Measurements from ENCODE around the gene FUOM. TPM values are rescaled to one million over a fixed set of nuclear protein-coding genes. Genes with fewer than 3 reads are reported as not detected.

The FUOM gene
- total and polyA plus RNA-seq, 9 donors: 5.6 to 12.1 (median 8.0) TPM

GRCh38 chr10:133351408-133352318 is 6.2 kb downstream of the FUOM start:
- Histone ChIP-seq H3K9me3 (replicated peaks; ENCODE audit: control insufficient read depth, low read depth, low read length) (no peaks in the 10 kb centered on the region), H3K4me3 (ENCODE audit: low read length) (no peak overlapping the region), H3K27me3 (ENCODE audit: control insufficient read depth, insufficient read depth, low read length) (peaks cover 12% of the 10 kb centered on the region), H3K4me1 (ENCODE audit: control insufficient read depth, insufficient read depth, low read length) (peaks cover 7% of the 10 kb centered on the region), H3K27ac (ENCODE audit: low read length) (no peak overlapping the region), H3K36me3 (ENCODE audit: control insufficient read depth, insufficient read depth, low read length) (no peaks in the 10 kb centered on the region)
- 47% methylated on average over 21 of the region's 24 CpGs for WGBS (ENCODE audit: insufficient coverage)
- no peak for DNase-seq

DNA sequence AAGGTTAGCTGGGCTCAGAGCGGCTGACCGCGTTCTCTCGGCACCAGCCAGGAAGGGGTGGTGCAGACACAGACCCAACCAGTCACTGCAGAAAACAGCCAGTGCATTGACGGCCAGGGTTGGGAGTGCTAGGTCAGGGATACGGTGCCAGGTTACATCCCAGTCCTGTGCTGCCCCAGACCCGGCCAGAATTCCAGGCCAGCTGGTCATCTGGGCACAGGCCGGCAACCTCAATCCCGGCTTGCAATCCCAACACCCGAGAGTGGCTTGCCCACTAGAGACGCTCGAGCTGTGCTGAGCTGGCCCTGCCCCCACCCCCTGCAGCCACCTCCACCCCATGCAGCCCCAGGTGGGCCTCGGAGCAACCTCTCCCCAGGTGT is 6.9 kb downstream of the FUOM start:
- H3K27me3 ChIP-seq (ENCODE audit: control insufficient read depth, insufficient read depth, low read length): peaks cover 16% of the 10 kb centered on the region
- H3K36me3 ChIP-seq (ENCODE audit: control insufficient read depth, insufficient read depth, low read length): no peaks in the 10 kb centered on the region
- WGBS (ENCODE audit: insufficient coverage): 27% methylated on average over 12 of the region's 13 CpGs
- H3K4me3 ChIP-seq (ENCODE audit: low read length): no peak overlapping the region
- H3K4me1 ChIP-seq (ENCODE audit: control insufficient read depth, insufficient read depth, low read length): peaks cover 2% of the 10 kb centered on the region
- H3K9me3 ChIP-seq (replicated peaks; ENCODE audit: control insufficient read depth, low read depth, low read length): no peaks in the 10 kb centered on the region
- DNase-seq: no peak
- H3K27ac ChIP-seq (ENCODE audit: low read length): no peak overlapping the region

DNA sequence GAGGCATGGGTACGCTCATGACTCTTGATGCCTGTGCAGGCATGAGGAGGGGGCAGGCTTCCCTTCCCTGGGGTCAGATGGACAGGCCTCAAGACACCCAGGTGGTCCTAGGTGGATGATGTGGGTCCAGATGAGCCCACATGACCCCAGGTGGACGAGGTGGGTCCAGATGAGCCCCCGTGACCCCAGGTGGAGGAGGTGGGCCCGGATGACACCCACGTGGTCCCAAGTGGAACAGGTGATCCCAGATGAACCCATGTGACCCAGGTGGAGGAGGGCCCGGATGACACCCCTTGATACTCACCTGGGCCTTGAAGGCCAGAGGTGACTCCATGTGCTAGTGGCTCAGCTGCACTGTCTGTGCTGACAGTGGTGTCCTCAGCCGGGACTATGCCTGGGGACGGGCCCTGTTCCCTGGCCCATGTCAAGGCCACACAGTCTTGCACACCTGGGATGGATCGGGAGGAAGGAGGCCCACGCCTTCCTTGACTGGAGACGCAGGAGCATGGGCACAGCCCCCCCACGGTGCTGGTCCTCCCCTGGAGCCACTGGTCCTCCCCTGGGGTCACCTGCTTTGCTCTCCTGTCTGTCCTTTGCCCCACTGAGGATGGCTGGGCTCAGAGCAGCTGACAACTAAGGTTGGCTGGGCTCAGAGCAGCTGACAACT is 7.4 kb downstream of the FUOM start:
- H3K4me1 ChIP-seq (ENCODE audit: control insufficient read depth, insufficient read depth, low read length): no peaks in the 10 kb centered on the region
- no peak overlapping the region for H3K27ac ChIP-seq (ENCODE audit: low read length)
- H3K36me3 ChIP-seq (ENCODE audit: control insufficient read depth, insufficient read depth, low read length): no peaks in the 10 kb centered on the region
- peaks cover 18% of the 10 kb centered on the region for H3K27me3 ChIP-seq (ENCODE audit: control insufficient read depth, insufficient read depth, low read length)
- DNase-seq: no peak
- WGBS (ENCODE audit: insufficient coverage): 71% methylated on average over 12 of the region's 12 CpGs
- no peak overlapping the region for H3K4me3 ChIP-seq (ENCODE audit: low read length)
- H3K9me3 ChIP-seq (replicated peaks; ENCODE audit: control insufficient read depth, low read depth, low read length): no peaks in the 10 kb centered on the region

DNA sequence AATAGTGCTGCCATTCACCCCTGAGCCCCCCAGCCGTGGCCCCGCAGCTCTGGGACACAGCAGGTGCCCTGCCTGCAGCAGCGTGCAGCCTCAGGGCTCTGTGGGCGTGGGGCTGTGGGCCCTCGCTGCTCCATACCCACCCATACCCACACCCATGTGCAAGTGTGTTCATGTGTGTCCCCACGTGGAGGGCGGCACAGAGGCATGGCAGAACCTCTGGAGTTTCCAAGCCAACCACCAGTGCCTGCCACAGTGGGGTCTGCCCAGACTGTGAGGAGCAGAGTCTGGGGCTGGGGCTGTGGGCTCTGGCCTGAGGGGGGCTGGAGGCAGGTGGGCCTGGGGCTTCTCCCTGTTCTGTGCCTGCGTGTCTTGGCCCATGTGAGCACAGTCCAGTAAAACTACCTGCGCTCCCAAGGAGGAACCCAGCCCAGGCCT is 8.2 kb downstream of the FUOM start:
- 64% methylated on average over 4 of the region's 9 CpGs for WGBS (ENCODE audit: insufficient coverage)
- no peak for DNase-seq
- no peaks in the 10 kb centered on the region for H3K9me3 ChIP-seq (replicated peaks; ENCODE audit: control insufficient read depth, low read depth, low read length)
- no peaks in the 10 kb centered on the region for H3K4me1 ChIP-seq (ENCODE audit: control insufficient read depth, insufficient read depth, low read length)
- H3K4me3 ChIP-seq (ENCODE audit: low read length): no peak overlapping the region
- H3K36me3 ChIP-seq (ENCODE audit: control insufficient read depth, insufficient read depth, low read length): no peaks in the 10 kb centered on the region
- H3K27ac ChIP-seq (ENCODE audit: low read length): no peak overlapping the region
- peaks cover 25% of the 10 kb centered on the region for H3K27me3 ChIP-seq (ENCODE audit: control insufficient read depth, insufficient read depth, low read length)

DNA sequence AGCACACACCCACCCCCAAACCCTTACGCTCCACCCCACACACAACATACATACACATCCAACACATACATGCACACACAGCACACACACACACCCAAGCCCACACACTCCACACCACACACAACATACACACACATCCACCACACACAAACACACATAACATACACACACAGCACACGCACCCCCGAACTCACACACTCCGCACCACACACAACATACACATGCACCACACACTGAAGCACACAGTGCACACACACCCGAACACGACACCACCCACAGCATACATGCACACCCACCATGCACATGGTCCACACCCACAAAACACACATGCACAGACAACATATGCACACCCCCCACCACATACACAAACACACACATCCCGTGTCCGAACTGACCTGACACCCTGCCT is 8.7 kb downstream of the FUOM start:
- H3K4me3 ChIP-seq (ENCODE audit: low read length): no peak overlapping the region
- H3K27ac ChIP-seq (ENCODE audit: low read length): no peak overlapping the region
- no peaks in the 10 kb centered on the region for H3K36me3 ChIP-seq (ENCODE audit: control insufficient read depth, insufficient read depth, low read length)
- peaks cover 29% of the 10 kb centered on the region for H3K27me3 ChIP-seq (ENCODE audit: control insufficient read depth, insufficient read depth, low read length)
- DNase-seq: no peak
- WGBS (ENCODE audit: insufficient coverage): 79% methylated on average over 8 of the region's 8 CpGs
- no peaks in the 10 kb centered on the region for H3K9me3 ChIP-seq (replicated peaks; ENCODE audit: control insufficient read depth, low read depth, low read length)
- H3K4me1 ChIP-seq (ENCODE audit: control insufficient read depth, insufficient read depth, low read length): no peaks in the 10 kb centered on the region

- Histone ChIP-seq H3K27me3 (ENCODE audit: control insufficient read depth, insufficient read depth, low read length) (peaks cover 34% of the 10 kb centered on the region), H3K9me3 (replicated peaks; ENCODE audit: control insufficient read depth, low read depth, low read length) (no peaks in the 10 kb centered on the region), H3K4me3 (ENCODE audit: low read length) (no peak overlapping the region), H3K27ac (ENCODE audit: low read length) (no peak overlapping the region), H3K4me1 (ENCODE audit: control insufficient read depth, insufficient read depth, low read length) (no peaks in the 10 kb centered on the region), H3K36me3 (ENCODE audit: control insufficient read depth, insufficient read depth, low read length) (no peaks in the 10 kb centered on the region)
- 41% methylated on average over 11 of the region's 16 CpGs for WGBS (ENCODE audit: insufficient coverage)
- no peak for DNase-seq
Measured at GRCh38 chr10:133347710-133348517, 9.9 kb downstream of the FUOM start.

DNA sequence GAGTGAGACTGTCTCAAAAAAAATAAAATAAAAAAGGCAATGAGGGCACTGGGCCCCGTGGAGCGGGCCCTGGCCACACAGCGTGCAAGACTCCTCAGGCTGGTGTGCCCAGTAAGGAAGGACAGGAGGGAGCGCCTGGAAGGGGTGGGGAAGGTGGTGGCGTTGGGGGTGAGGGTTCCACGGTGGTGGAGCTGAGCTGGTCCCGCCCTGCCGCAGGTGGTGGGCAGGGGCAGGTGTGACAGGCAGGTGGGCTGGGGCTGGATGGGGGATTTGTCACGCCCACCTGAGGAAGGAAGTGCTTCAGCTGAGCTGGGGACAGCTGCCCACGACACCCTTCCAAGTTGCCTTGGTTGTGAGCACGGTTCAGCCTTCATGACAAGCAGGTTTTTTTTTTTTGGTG is 11.4 kb downstream of the FUOM start:
- peaks cover 40% of the 10 kb centered on the region for H3K27me3 ChIP-seq (ENCODE audit: control insufficient read depth, insufficient read depth, low read length)
- H3K4me1 ChIP-seq (ENCODE audit: control insufficient read depth, insufficient read depth, low read length): no peaks in the 10 kb centered on the region
- H3K4me3 ChIP-seq (ENCODE audit: low read length): no peak overlapping the region
- H3K27ac ChIP-seq (ENCODE audit: low read length): no peak overlapping the region
- H3K9me3 ChIP-seq (replicated peaks; ENCODE audit: control insufficient read depth, low read depth, low read length): no peaks in the 10 kb centered on the region
- 53% methylated on average over 11 of the region's 11 CpGs for WGBS (ENCODE audit: insufficient coverage)
- H3K36me3 ChIP-seq (ENCODE audit: control insufficient read depth, insufficient read depth, low read length): no peaks in the 10 kb centered on the region
- no peak for DNase-seq

- no peak for DNase-seq
- Histone ChIP-seq H3K27me3 (ENCODE audit: control insufficient read depth, insufficient read depth, low read length) (peaks cover 40% of the 10 kb centered on the region), H3K36me3 (ENCODE audit: control insufficient read depth, insufficient read depth, low read length) (no peaks in the 10 kb centered on the region), H3K4me3 (ENCODE audit: low read length) (no peak overlapping the region), H3K27ac (ENCODE audit: low read length) (no peak overlapping the region), H3K4me1 (ENCODE audit: control insufficient read depth, insufficient read depth, low read length) (no peaks in the 10 kb centered on the region), H3K9me3 (replicated peaks; ENCODE audit: control insufficient read depth, low read depth, low read length) (no peaks in the 10 kb centered on the region)
- WGBS (ENCODE audit: insufficient coverage): 64% methylated on average over 5 of the region's 5 CpGs
Measured at GRCh38 chr10:133344236-133344635, 13.6 kb downstream of the FUOM start.

DNA sequence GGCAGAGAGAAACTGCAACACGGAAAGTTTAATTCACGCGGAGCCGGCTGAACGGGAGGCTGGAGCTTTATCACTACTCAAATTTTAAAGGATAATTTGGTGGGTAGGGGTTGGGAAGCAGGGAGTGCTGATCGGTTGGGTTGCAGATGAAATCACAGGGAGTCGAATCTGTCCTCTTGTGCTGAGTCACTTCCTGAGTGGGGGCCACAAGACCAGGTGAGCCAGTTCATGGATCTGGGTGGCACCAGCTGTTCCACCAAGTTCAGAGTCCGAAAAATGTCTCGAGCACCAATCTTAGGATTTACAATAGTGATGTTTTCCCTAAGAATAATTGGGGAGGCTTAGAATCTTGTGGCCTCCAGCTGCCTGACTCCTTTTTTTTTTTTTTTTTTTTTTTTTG is 14.3 kb downstream of the FUOM start:
- H3K27me3 ChIP-seq (ENCODE audit: control insufficient read depth, insufficient read depth, low read length): peaks cover 38% of the 10 kb centered on the region
- H3K4me1 ChIP-seq (ENCODE audit: control insufficient read depth, insufficient read depth, low read length): no peaks in the 10 kb centered on the region
- no peaks in the 10 kb centered on the region for H3K9me3 ChIP-seq (replicated peaks; ENCODE audit: control insufficient read depth, low read depth, low read length)
- H3K27ac ChIP-seq (ENCODE audit: low read length): no peak overlapping the region
- H3K36me3 ChIP-seq (ENCODE audit: control insufficient read depth, insufficient read depth, low read length): no peaks in the 10 kb centered on the region
- H3K4me3 ChIP-seq (ENCODE audit: low read length): no peak overlapping the region
- 78% methylated on average over 4 of the region's 9 CpGs for WGBS (ENCODE audit: insufficient coverage)
- no peak for DNase-seq

- H3K4me3 ChIP-seq (ENCODE audit: low read length): no peak overlapping the region
- no peaks in the 10 kb centered on the region for H3K9me3 ChIP-seq (replicated peaks; ENCODE audit: control insufficient read depth, low read depth, low read length)
- 75% methylated on average over 2 of the region's 8 CpGs for WGBS (ENCODE audit: insufficient coverage)
- H3K4me1 ChIP-seq (ENCODE audit: control insufficient read depth, insufficient read depth, low read length): no peaks in the 10 kb centered on the region
- H3K27ac ChIP-seq (ENCODE audit: low read length): no peak overlapping the region
- no peaks in the 10 kb centered on the region for H3K36me3 ChIP-seq (ENCODE audit: control insufficient read depth, insufficient read depth, low read length)
- DNase-seq: no peak
- peaks cover 38% of the 10 kb centered on the region for H3K27me3 ChIP-seq (ENCODE audit: control insufficient read depth, insufficient read depth, low read length)
Measured at GRCh38 chr10:133342942-133343341, 14.9 kb downstream of the FUOM start.
